KBM-7 (cell line): ENCODE measurements around the gene TLR1.

Experiments
- DNase-seq: peaks from one replicate; pipeline ENCODE4 v3.0.0-alpha.2; 2015
- in situ Hi-C: fragments of 300-500 bp; cut with MboI; formaldehyde crosslinking; loops from 2 replicates; pipeline ENCODE4 v1.14.3; 2020; ENCODE audit warnings: low sequenced_read_pairs, low pct_unique_long_range_greater_than_20kb, mixed read lengths

The TLR1 gene

DNA sequence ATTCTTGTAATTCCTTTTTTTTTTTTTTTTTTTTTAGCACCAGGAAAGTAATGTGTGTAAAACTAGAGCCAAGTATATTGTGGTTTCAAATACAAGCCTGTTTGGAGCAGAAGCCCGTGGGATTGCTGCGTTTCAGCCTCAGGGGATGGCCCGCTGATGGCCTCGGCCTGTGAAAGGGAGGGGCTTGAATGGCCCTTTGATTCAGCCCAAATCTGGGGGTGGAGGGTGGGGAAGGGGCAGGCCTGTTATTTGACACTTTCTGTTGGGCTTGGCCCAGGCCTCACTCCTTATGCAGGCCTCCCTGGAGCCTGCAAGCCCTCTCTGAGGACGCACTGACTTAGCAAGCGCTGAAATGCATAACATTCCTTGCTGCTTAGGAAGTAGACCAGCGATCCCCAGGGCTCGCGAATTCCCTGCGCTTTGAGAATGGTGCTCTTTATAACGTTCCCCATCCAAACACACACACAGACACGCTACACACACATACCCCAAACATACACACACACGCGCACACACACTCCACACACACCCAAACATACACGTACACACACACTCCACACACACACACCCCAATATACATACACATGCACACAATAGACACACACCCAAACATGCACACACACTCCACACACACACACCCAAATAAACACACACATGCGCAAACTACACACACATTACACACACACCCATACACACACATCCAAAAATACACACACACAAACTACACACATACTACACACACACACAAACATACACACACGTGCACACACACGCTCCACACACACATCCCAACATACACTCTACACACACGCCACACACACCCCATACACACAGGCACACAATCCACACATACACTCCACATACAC is 51.4 kb downstream of the TLR1 start:
- in situ Hi-C loops = loop anchor here (25.0 kb wide), 1 partner anchor 109 kb away; the partner anchor contains the start of genes FAM114A1 and TLR6
- peak; percentile 77 for DNase-seq

DNA sequence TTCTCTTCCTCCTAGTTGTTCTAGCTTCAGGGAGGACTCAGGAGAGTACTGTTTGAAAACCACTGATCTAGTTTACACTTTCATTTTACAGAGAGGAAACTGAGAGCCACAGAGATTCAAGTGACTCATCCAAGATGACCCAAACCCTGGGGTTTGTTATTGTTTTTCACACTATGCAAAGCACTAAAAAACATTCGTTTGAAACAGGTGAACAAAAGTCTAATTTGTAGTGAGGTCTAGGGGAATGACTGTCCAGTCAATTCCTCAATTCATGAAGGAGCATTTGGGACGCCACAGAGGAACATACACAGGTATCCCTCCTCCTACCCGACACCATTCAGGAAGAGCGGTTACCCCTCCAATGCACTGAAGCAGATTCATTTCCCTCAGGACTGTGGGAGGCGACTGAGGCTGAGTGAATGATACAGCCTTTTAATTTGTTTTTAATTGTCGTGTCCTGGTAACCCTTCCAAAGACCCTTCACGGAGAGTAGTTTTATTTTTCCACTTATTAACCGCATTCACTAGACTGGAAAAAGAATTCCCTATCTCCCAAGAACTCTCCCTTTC is 52.1 kb downstream of the TLR1 start:
- in situ Hi-C loops = loop anchor here (25.0 kb wide), 1 partner anchor 110 kb away; the partner anchor contains the start of genes FAM114A1 and TLR6
- DNase-seq = peak; percentile 47

DNA sequence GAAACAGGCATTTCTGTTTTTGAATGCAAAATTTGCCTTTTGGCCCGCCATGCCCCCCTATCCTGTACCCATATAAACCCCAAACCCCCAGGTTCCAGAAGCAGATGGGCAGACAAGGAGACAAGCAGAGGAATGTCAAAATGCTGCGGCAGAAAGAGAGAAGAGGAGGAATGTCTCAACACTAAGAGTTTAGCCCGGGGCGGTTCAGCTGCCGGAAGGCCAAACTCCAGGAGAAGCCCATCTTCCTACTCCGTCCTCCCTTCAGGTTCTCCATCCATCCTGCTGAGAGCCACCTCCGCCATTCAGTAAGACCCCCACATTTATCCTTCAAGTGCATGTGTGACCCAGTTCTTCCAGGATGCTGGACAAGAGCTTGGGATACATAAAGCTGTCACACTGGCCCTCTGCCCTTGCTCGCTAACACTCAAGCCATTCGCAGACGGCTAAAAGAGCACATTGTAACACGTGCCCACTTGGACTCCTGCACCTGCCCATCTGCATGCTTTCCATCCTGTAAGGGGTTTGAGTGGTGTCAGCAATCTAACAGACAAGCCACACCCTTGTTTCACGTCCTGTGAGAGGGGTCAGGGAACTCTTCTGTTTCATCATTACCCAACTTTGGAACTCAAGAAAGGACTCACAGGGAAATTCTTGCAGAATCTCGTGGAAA is 53.1 kb downstream of the TLR1 start:
- in situ Hi-C loops = loop anchor here (25.0 kb wide), 1 partner anchor 111 kb away; the partner anchor contains the start of genes FAM114A1 and TLR6
- no peak for DNase-seq

DNA sequence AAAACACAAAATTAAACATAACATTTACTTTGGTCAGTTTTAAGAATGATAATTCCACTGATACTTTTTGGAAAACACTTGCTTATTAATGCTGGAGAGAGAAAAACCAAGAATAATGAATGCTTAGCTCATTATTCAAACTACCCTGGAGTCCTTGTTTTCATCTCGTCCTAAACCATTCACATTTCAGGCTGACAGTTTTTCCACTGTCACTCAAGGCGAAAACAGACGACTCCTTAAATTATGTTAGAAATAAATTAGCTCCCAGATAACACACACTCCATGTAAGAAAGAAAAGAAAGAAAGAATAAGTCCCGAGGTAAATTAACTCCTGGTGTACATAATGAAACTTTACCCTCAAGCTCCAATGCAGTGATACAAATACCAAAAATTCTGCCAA is 55.3 kb downstream of the TLR1 start:
- DNase-seq = no peak
- in situ Hi-C loops = no loop called here

DNA sequence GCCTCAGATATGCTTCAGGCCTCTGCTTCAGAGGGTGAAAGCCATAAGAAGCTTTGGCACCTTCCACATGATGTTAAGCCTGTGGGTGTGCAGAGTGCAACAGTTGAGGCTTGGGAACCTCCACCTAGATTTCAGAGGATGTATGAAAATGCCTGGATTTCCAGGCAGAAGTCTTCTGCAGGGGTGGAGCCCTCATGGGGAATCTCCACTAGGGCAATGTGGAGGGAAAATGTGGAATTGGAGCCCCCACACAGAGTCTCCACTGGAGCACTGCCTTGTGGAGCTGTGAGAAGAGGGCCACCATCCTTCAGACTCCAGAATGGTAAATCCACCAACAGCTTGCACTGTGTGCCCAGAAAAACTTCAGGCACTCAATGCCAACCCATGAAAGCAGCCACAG is 57.0 kb downstream of the TLR1 start:
- in situ Hi-C loops = no loop called here
- no peak for DNase-seq
